Activated T-cell treated with anti-CD3 and anti-CD28 coated beads for 48 hours (primary cell): Measurements from ENCODE around the gene TTC34.

ENCODE experiments used
- DNase-seq: peaks from one replicate; pipeline ENCODE4 v3.0.0-alpha.2; 2020; ENCODE audit warnings: low read depth

TTC34 gene

DNA sequence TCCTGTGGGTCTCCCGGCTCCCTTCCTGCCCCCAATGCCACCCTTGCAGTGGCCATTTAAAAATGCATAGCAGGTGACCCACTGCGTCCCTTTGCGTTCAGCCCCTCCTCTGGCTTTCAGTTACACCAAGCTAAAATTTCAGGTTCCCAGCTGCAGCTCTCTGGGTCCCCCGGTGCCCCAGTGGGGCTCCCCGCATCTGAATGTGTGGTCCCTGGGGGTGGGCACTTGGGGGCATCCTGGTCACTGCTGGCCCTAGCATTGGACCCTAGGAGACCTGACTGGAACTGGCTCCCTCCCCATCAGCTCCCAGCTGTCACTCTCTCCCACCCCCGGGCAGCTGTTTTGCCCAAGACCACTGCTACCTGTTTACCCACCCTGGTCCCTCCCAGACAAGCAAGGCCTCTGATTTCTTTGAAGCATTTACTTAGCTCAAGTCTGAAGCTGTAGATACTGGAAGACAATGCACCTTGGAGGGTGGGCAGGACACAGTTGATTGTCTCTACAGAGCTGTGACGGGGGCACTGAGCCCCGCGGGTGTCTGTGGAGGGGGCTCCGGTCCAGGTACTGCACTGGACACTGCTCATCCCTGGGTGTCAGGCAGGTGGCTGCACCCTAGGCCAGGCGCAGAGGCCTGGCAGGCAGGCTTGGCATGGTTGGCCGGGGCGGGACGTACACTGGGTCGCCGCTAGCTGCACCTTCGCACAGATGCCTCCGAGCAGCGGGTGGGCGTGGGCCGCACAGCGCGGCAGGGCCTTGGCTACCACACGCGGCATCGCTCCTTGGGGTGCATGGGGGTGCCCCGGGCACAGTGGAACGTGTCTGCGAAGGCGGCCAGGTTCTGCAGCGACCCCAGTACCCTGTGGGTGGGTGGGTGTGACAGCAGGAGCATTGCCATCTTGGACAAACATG, 211.0 kb downstream of the TTC34 start:
- DNase-seq: no peak

DNA sequence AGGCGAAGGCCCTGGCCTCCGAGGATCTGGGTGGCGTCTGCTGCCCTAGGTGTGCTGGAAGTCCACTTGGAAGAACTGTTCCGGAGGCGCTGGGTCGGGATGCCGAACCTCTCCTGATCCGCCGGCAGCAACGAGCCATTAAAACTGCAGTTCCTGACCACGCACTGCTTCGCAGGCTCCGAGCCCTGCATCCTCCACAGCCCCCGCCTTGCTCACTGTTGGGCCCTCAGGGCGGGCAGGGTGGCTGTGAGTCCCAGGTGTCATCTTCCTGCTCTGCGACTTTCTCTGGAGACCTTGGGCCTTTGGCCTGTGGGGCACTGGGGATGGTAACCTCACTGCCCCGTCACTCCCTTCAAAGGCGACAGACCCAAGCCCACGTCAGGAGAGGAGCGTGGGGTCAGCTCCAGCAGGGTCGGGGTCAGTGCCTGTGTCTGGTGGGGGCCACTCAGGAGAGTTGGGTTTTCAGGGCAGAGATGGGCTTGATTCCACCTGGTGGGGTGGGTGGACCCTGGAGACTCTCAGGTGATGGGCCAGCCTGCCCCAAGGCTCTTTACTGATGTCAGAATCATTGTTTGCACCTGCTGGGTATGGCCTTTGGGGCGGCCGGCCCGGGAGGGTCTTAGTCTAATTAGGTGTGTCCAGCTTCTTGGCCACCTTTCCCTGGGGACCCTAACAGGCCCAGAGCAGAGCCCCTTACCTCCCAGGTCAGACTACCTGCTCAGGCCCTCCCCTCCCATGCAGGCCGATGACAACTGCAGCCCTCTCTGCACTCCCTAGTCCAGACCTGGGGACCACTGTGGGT, 211.9 kb downstream of the TTC34 start:
- DNase-seq: no peak

DNA sequence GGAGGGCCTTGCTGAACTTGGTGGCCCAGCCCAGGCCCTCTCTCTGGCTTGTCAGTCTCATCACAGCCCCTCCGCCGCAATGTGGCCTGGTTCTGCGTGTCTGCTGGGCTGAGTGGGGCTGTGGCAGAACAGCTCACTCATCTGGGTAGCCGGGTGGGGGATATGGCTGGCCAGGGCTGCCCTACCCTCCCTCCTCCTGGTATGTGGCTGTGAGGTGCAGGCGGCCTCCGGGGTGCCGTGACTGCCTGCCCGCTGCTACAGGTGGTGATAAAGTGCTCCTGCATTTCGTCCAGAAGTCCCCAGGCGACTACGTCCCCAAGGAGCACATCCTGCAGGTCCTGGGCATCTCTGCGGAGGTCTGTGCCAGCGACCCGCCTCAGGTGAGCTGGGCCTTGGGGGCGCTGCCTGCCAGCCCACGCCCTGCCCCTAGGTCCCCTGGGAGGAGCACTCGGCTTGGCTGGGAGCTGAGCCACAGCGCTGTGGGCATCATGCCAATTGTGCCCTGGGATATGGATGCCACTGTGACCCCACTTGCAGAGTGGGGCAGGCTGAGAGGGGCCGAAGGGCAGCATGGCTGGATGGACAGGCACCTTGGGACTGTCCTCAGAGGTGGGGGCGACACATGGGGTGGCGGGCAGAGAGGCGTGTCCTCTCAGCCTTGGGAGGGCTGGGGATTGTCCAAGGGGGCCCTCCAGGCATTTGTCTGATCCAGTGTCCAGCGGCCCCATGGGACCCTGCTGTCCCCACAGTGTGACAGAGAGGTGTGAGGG, 212.6 kb downstream of the TTC34 start:
- no peak for DNase-seq

DNA sequence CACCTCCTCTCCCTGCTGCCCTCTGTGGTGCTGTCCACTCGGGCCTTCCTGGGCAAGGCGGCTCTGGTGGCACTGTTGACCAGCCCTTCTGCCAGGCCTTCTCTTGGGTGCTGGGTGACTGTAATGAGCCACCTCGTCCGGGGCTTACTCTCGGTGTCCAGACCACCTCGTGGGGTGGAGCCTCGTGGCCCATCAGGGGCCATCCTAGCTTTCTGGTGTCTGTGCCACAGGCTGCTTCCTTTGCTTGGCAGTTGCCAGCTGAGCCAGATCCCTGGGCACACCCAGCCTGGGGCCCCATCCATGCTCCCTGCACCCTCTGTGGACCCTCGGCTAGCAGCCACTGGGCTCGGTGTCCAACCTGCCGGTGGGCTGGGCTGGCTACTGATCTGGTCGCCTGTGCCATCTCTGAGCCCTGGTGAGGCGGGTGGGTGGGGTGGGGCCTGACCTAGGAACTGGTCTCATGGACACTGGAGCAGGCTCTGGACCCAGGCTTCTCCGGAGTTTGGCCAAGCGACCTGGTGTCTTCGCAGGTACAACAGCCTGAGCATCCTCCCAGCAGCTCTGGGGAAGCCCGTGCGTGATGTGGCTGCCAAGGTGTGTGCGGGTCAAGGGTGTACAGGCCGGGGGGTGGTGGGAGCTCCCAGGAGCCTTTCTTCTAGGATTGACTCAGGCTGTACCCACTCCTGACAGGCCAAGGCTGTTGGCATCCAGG, 213.5 kb downstream of the TTC34 start:
- DNase-seq: no peak

DNA sequence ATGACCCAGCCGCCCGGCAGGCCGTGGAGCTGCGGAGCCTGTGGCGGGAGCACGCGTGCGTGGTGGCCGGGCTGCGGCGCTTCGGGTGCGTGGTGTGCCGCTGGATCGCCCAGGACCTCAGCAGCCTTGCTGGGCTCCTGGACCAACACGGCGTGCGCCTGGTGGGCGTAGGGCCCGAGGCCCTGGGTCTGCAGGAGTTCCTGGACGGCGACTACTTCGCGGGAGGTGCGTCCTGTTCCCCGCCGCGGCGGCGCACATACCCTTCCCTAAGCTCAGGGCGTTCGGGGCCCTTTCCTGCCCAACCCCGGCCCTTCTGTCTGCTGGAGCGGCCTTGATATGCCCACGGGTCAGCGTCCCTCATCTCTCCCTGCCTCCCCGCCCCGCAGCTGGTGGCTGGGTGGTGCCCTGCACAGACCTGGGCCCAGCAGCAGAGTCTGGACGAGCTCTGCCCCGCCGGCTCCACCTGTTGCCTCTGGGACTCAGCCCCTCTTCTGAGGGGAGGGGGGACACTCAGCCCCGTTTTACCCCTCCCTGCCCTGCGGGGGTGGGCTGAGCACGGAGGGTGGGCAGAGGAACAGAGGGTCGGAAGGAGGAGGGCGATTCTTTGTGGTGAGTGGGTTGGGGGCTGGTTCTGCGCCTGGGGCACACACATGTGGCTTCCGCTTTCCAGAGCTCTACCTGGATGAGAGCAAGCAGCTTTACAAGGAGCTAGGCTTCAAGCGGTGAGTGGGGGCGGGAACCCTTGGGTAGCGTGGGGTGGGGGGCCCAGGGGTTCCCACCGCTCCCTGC, 214.2 kb downstream of the TTC34 start:
- no peak for DNase-seq

DNA sequence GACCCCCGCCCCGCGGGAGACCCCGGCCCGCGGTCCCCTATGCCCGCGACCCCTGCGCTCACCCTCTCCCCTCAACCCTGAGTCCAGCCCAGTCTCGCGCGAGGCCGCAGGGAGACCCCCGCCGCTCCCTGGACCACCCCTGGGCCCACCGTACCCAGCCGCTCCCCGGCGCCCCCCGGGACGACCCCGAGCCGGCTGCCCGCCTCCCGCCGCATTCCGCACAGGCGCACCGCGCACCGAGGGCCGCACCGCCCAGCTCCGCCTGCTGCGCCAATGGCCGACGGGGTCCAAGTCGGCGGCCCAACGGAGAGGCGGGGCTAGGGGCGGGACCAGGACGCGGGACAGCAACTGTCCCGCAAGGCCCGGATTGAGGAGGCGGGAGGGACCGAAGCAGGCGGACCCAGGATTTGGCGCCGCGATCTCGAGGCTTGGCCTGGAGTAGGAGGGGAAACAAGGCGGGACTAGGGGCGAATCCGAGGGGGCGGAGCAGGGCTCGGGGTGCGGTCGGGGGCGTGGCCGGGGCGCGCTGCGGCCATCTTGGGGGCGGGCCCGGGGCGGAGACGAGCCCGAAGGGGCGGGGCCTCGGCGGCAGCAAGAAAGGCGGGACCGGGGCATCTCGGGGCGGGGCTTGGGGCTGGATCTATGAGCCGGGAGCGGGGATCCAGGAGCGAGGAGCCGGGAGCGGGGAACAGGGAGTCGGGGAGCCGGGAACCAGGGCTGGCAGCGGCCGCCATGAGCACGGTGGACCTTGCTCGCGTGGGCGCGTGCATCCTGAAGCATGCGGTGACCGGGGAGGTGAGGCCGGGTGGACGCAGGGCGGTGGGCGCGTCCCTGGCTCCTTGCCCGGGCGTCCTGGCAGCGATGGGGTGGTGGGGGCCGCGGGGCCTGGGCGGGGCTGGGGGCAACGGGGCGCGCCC, 215.1 kb downstream of the TTC34 start, which contains the start of gene PRXL2B:
PRXL2B (plus strand) TSS at position 624 of the 917 bp plus-strand sequence; CDS start at position 733, 109 bp downstream.
- peak; percentile 97 for DNase-seq
